HCT116 (cell line): ENCODE results near the gene CDH16. TPM values are rescaled to one million over a fixed set of nuclear protein-coding genes. Genes with fewer than 3 reads are reported as not detected.

ENCODE experiments used
- ATAC-seq: fragments of 200-7000 bp; cut with Tn5 transposase; 2 replicates; pipeline ENCODE4 v1.9.1; 2020; ENCODE audit warnings: mild to moderate bottlenecking, moderate library complexity
- BruUV-seq: library from RNA; stranded (reverse); fragments of 400-500 nt; replicated peaks from 2 replicates; lab custom pipeline; 2021; lab: Mats Ljungman, UMichigan
- CTCF ChIA-PET: fragments of 300-600 bp; sonication (Branson Sonifier 250); formaldehyde crosslinking; loops from one replicate; lab custom pipeline; 2021; ENCODE audit warnings: antibody characterized with exemption; lab: Charles Lee
- POLR2A ChIA-PET: fragments of 300-600, 350-600 bp; sonication (Branson Sonifier 250); formaldehyde crosslinking; loops from one replicate; lab custom pipeline; 2021; ENCODE audit warnings: antibody characterized with exemption; lab: Charles Lee
- RAD21 ChIA-PET, 2 experiments: fragments of 300-600 bp; sonication (Branson Sonifier 250); formaldehyde crosslinking; loops; one replicate each; lab custom pipeline; 2023; ENCODE audit warnings: low total read pairs in 2 of 2; ENCODE audit not compliant: uncharacterized antibody in 2 of 2, unreplicated experiment in 2 of 2, low non-redundant PET in 1 of 2; lab: Charles Lee
- DNase-seq: peaks from one replicate; pipeline ENCODE4 v3.0.0-alpha.2; 2010; ENCODE audit warnings: low read depth, low spot score
- H2AFZ ChIP-seq: fragments of 200-600 bp; shearing (Covaris generic), sonication (generic); 2 replicates; pipeline ENCODE4 v1.6.1; 2017; ENCODE audit warnings: low read depth, mixed run types, mixed read lengths, antibody characterized with exemption, low read length; ENCODE audit not compliant: poor library complexity, severe bottlenecking
- H3K27ac ChIP-seq: 2 replicates; pipeline ENCODE4 v1.5.1; 2012; ENCODE audit warnings: low read depth, low read length
- H3K27me3 ChIP-seq: fragments of 200-600 bp; sonication (generic); 2 replicates; pipeline ENCODE4 v1.6.1; 2016; ENCODE audit warnings: mixed run types, low read length, mixed read lengths; ENCODE audit not compliant: insufficient read depth
- H3K36me3 ChIP-seq, 2 experiments: fragments of 200-500 bp in 1 of 2; fragments of 200-600 bp in 1 of 2; sonication (Bioruptor generic) in 1 of 2; sonication (generic) in 1 of 2; 2 replicates each; pipeline versions ENCODE4 v1.5.1 to v1.6.1; 2014 to 2016; ENCODE audit warnings: low read length in 2 of 2, inconsistent platforms in 1 of 2, mixed read lengths in 1 of 2, mixed run types in 1 of 2; ENCODE audit not compliant: insufficient read depth in 2 of 2, control insufficient read depth in 1 of 2
- H3K4me1 ChIP-seq, 2 experiments: fragments of 200-600 bp in 1 of 2; sonication (generic) in 1 of 2; 2 replicates each; pipeline versions ENCODE4 v1.5.1 to v1.6.1; 2012 to 2017; ENCODE audit warnings: low read length in 2 of 2, inconsistent platforms in 1 of 2, mild to moderate bottlenecking in 1 of 2, mixed read lengths in 1 of 2, mixed run types in 1 of 2, moderate library complexity in 1 of 2; ENCODE audit not compliant: insufficient read depth in 2 of 2, control insufficient read depth in 1 of 2
- H3K4me2 ChIP-seq: fragments of 200-600 bp; sonication (generic); 2 replicates; pipeline ENCODE4 v1.6.1; 2017; ENCODE audit warnings: mixed run types, low read length, mixed read lengths
- H3K4me3 ChIP-seq, 2 experiments: fragments of 200-600 bp in 1 of 2; sonication (generic) in 1 of 2; replicated peaks in 1 of 2; 2 replicates each; pipeline ENCODE4 v1.5.1; 2011 to 2016; ENCODE audit warnings: low read length in 2 of 2, control low read depth in 1 of 2, low read depth in 1 of 2, mild to moderate bottlenecking in 1 of 2, mixed read lengths in 1 of 2, mixed run types in 1 of 2
- H3K79me2 ChIP-seq: fragments of 200-600 bp; sonication (generic); 2 replicates; pipeline ENCODE4 v1.6.1; 2017; ENCODE audit warnings: mild to moderate bottlenecking, mixed run types, low read length, moderate library complexity, mixed read lengths; ENCODE audit not compliant: insufficient read depth
- H3K9ac ChIP-seq: fragments of 200-600 bp; sonication (generic); 2 replicates; pipeline ENCODE4 v1.6.1; 2016; ENCODE audit warnings: low read length, mixed read lengths
- H3K9me2 ChIP-seq: fragments of 200-600 bp; sonication (generic), shearing (Covaris generic); 2 replicates; pipeline ENCODE4 v1.6.1; 2017; ENCODE audit warnings: mixed run types, mild to moderate bottlenecking, moderate library complexity; ENCODE audit not compliant: insufficient read depth
- H3K9me3 ChIP-seq, 2 experiments: fragments of 200-500 bp in 1 of 2; fragments of 200-600 bp in 1 of 2; sonication (Bioruptor generic) in 1 of 2; sonication (generic) in 1 of 2; 2 replicates each; pipeline ENCODE4 v1.6.1; 2014 to 2017; ENCODE audit warnings: low read length in 2 of 2, mixed read lengths in 2 of 2, inconsistent platforms in 1 of 2, low read depth in 1 of 2, mild to moderate bottlenecking in 1 of 2, mixed run types in 1 of 2, moderate library complexity in 1 of 2; ENCODE audit not compliant: control insufficient read depth in 1 of 2, insufficient read depth in 1 of 2
- H4K20me1 ChIP-seq: fragments of 200-600 bp; sonication (generic), shearing (Covaris generic); 2 replicates; pipeline ENCODE4 v1.6.1; 2017; ENCODE audit warnings: mixed run types, mild to moderate bottlenecking, moderate library complexity; ENCODE audit not compliant: insufficient read depth
- CEBPB ChIP-seq: IDR thresholded peaks from 2 replicates; pipeline ENCODE4 v1.6.1; 2012; ENCODE audit warnings: low read depth
- EGR1 ChIP-seq: IDR thresholded peaks from 2 replicates; pipeline ENCODE4 v1.6.1; 2012; ENCODE audit warnings: low read depth
- ELF1 ChIP-seq: IDR thresholded peaks from 2 replicates; pipeline ENCODE4 v1.6.1; 2012; ENCODE audit warnings: low read depth, borderline replicate concordance
- EZH2 ChIP-seq: fragments of 200-600 bp; sonication (generic); IDR thresholded peaks from 2 replicates; pipeline ENCODE4 v1.6.1; 2017; ENCODE audit warnings: antibody characterized with exemption, mixed run types
- EZH2phosphoT487 ChIP-seq: fragments of 200-600 bp; IDR thresholded peaks from 2 replicates; pipeline ENCODE4 v1.6.1; 2018; ENCODE audit warnings: antibody characterized with exemption, borderline replicate concordance
- FOSL1 ChIP-seq: IDR thresholded peaks from 2 replicates; pipeline ENCODE4 v1.6.1; 2012; ENCODE audit warnings: low read depth
- POLR2AphosphoS5 ChIP-seq: IDR thresholded peaks from 2 replicates; pipeline ENCODE4 v1.6.1; 2011; ENCODE audit warnings: mild to moderate bottlenecking, low read depth, low read length, moderate library complexity
- REST ChIP-seq: IDR thresholded peaks from 2 replicates; pipeline ENCODE4 v1.6.1; 2012; ENCODE audit warnings: low read depth
- SIN3A ChIP-seq: IDR thresholded peaks from 2 replicates; pipeline ENCODE4 v1.6.1; 2012; ENCODE audit warnings: low read depth
- SP1 ChIP-seq: IDR thresholded peaks from 2 replicates; pipeline ENCODE4 v1.6.1; 2012; ENCODE audit warnings: low read depth
- YY1 ChIP-seq: IDR thresholded peaks from 2 replicates; pipeline ENCODE4 v1.6.1; 2011; ENCODE audit warnings: low read length, low read depth, moderate library complexity, mild to moderate bottlenecking; ENCODE audit not compliant: insufficient replicate concordance; ENCODE audit errors: extremely low read depth
- ZBTB33 ChIP-seq: IDR thresholded peaks from 2 replicates; pipeline ENCODE4 v1.6.1; 2011; ENCODE audit warnings: mild to moderate bottlenecking, low read length, moderate library complexity; ENCODE audit not compliant: insufficient replicate concordance; ENCODE audit errors: extremely low read depth
- intact Hi-C: fragments of 100-400 bp; cut with micrococcal nuclease; formaldehyde crosslinking; loops from 2 replicates; pipeline ENCODE4 v1.10.0; 2022
- total RNA-seq: library from RNA; stranded (reverse); gene quantifications from one replicate; pipeline ENCODE4 v1.2.1, GENCODE V29; 2021; ENCODE audit not compliant: unreplicated experiment
- TF ChIP-seq, protein P1 (sequence below): IDR thresholded peaks from 2 replicates; pipeline ENCODE4 v1.6.1; 2012
- TF ChIP-seq, protein P2 (sequence below), 3 experiments: fragments of 200-600 bp in 1 of 3; sonication (generic) in 1 of 3; IDR thresholded peaks in 2 of 3; conservative IDR thresholded peaks in 1 of 3; 2 replicates each; pipeline ENCODE4 v1.5.1; 2012 to 2017; ENCODE audit warnings: low read depth in 2 of 3, low read length in 2 of 3, antibody characterized with exemption in 1 of 3, borderline replicate concordance in 1 of 3, control low read depth in 1 of 3, mild to moderate bottlenecking in 1 of 3, mixed read lengths in 1 of 3, mixed run types in 1 of 3, moderate library complexity in 1 of 3; ENCODE audit not compliant: insufficient read depth in 1 of 3

CDH16 gene
- total RNA-seq, 1 experiment from 2014 or later: not detected

DNA sequence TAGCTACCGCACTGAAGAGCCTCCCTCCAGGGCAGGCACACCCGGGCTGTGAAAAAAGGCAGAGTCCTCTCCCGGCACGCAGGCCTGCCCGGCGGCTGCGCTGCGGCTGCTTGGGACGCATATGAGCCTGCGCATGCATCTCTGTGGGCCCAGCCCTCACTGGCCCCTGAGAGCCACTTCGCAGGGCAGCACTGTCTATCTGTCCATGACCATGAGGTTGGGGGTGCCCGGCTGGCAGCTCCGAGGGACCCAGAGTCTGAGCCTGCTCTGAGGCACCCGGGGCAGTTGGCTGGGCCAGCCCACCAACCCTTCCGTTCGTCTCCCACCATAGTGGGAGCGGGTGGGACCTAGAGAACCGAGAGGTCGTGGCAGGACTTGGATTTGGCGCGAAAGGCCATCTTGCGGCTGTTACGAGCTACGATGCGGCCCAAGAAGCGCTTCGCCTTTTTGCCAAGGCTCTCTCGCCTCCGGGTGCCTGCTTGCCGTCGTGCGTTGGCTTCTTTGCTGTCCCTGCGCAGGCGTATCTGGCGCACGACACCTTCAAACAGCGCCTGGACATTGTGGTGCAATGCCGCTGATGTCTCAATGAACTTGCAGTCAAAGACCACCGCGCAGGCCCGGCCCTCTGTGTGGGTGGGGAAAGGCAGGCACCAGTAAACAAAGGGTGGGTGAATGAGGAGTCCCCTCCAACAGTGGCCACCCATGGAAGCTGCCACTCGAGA is 3.2 kb upstream of the CDH16 start:
- peaks cover 5 to 23% of the 10 kb centered on the region in 2 experiments; a peak in 3 of 4 replicates for H3K4me1 ChIP-seq
- DNase-seq (no peak), ATAC-seq (no peak)
- no peaks in the 10 kb centered on the region for H3K36me3 ChIP-seq
- BruUV-seq: no TSS peak
- TF ChIP-seq ELF1 (no peak), SIN3A (no peak), EZH2phosphoT487 (no peak), EGR1 (no peak), YY1 (no peak), SP1 (no peak), REST (no peak), EZH2 (no peak), FOSL1 (no peak), ZBTB33 (no peak), CEBPB (no peak), POLR2AphosphoS5 (no peak)
- TF ChIP-seq, protein P1, sequence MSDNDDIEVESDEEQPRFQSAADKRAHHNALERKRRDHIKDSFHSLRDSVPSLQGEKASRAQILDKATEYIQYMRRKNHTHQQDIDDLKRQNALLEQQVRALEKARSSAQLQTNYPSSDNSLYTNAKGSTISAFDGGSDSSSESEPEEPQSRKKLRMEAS: no peak
- TF ChIP-seq, protein P2, sequence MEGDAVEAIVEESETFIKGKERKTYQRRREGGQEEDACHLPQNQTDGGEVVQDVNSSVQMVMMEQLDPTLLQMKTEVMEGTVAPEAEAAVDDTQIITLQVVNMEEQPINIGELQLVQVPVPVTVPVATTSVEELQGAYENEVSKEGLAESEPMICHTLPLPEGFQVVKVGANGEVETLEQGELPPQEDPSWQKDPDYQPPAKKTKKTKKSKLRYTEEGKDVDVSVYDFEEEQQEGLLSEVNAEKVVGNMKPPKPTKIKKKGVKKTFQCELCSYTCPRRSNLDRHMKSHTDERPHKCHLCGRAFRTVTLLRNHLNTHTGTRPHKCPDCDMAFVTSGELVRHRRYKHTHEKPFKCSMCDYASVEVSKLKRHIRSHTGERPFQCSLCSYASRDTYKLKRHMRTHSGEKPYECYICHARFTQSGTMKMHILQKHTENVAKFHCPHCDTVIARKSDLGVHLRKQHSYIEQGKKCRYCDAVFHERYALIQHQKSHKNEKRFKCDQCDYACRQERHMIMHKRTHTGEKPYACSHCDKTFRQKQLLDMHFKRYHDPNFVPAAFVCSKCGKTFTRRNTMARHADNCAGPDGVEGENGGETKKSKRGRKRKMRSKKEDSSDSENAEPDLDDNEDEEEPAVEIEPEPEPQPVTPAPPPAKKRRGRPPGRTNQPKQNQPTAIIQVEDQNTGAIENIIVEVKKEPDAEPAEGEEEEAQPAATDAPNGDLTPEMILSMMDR (IDR thresholded peaks at IDR 0.05 in 2 of 3, conservative IDR thresholded peaks at IDR 0.05 in 1 of 3; ENCODE audit: borderline replicate concordance in 1 of 3, insufficient read depth in 1 of 3, low read depth in 2 of 3, low read length in 2 of 3): no peak
- no peaks in the 10 kb centered on the region for H3K9me2 ChIP-seq
- no peak overlapping the region for H3K27ac ChIP-seq
- H3K9me3 ChIP-seq: no peaks in the 10 kb centered on the region
- H2AFZ ChIP-seq: no peak overlapping the region
- H3K4me3 ChIP-seq: no peak overlapping the region
- H3K9ac ChIP-seq: no peak overlapping the region
- CTCF ChIA-PET: interaction anchor here (1.9 kb wide), 1 partner anchor 12 kb away, joined by 5 read pairs; no protein-coding TSS in a partner anchor
- H3K4me2 ChIP-seq: no peak overlapping the region
- no peaks in the 10 kb centered on the region for H3K79me2 ChIP-seq
- intact Hi-C loops: no loop called here
- POLR2A ChIA-PET: no interaction called here
- RAD21 ChIA-PET: no interaction called here
- no peaks in the 10 kb centered on the region for H4K20me1 ChIP-seq
- no peaks in the 10 kb centered on the region for H3K27me3 ChIP-seq
